Kidney (tissue), 22 donors: Measurements from ENCODE around the gene LY6G6F. TPM values are rescaled to one million over a fixed set of nuclear protein-coding genes. Genes with fewer than 3 reads are reported as not detected.

ENCODE experiments used
- DNase-seq, 5 donors: peaks; one replicate each; pipeline ENCODE4 v3.0.0-alpha.2; 2013 to 2020
- FAIRE-seq: peaks from 2 replicates; lab custom pipeline; 2012; peaks lifted over from hg19 to GRCh38; lab: Jason Lieb, UNC
- H3K27ac ChIP-seq, 2 donors: one replicate each; pipeline ENCODE4 v1.7.0; 2013; ENCODE audit warnings: low read depth in 2 of 2, low read length in 2 of 2, inconsistent platforms in 1 of 2
- H3K27me3 ChIP-seq: one replicate; pipeline ENCODE4 v1.7.1; 2013; ENCODE audit warnings: low read length, inconsistent platforms; ENCODE audit not compliant: control insufficient read depth, insufficient read depth
- H3K36me3 ChIP-seq, 3 donors: one replicate each; pipeline versions ENCODE4 v1.7.0 to v1.7.1; 2013; ENCODE audit warnings: low read length in 3 of 3, control low read depth in 1 of 3, inconsistent platforms in 1 of 3; ENCODE audit not compliant: insufficient read depth in 3 of 3, control insufficient read depth in 2 of 3
- H3K4me1 ChIP-seq, 3 donors: one replicate each; pipeline versions ENCODE4 v1.7.0 to v1.7.1; 2013; ENCODE audit warnings: low read length in 3 of 3, inconsistent platforms in 1 of 3, low read depth in 1 of 3; ENCODE audit not compliant: control insufficient read depth in 2 of 3, insufficient read depth in 2 of 3
- H3K4me3 ChIP-seq, 3 donors: one replicate each; pipeline versions ENCODE4 v1.7.0 to v1.8.1; 2013; ENCODE audit warnings: low read length in 3 of 3, control low read depth in 1 of 3, inconsistent platforms in 1 of 3
- H3K9ac ChIP-seq, 3 donors: one replicate each; pipeline versions ENCODE4 v1.7.0 to v1.7.1; 2013; ENCODE audit warnings: low read length in 3 of 3, control low read depth in 1 of 3, inconsistent platforms in 1 of 3
- H3K9me3 ChIP-seq, 3 donors: one replicate each; pipeline versions ENCODE4 v1.7.0 to v1.7.1; 2013; ENCODE audit warnings: low read length in 3 of 3, control low read depth in 1 of 3, inconsistent platforms in 1 of 3; ENCODE audit not compliant: control insufficient read depth in 2 of 3, insufficient read depth in 1 of 3
- CTCF ChIP-seq: IDR thresholded peaks from 3 replicates; pipeline ENCODE4 v1.5.1; 2012; ENCODE audit warnings: mild to moderate bottlenecking, moderate library complexity, borderline replicate concordance; ENCODE audit not compliant: insufficient read depth; ENCODE audit errors: extremely low read depth
- intact Hi-C: fragments of 100-400 bp; cut with DNase I; formaldehyde crosslinking; loops from one replicate; pipeline ENCODE4 v1.11.1; 2022
- long read RNA-seq, 10 donors: library from polyadenylated mRNA in 1 of 10; unstranded in 1 of 10; transcript quantifications; one replicate each; pipeline ENCODE4 v2.0.0 and lab custom pipeline, GENCODE V29; 2021 to 2026
- polyA plus RNA-seq: library from polyadenylated mRNA; stranded (reverse); fragments of 350-450 nt; fragmentation: Illumina TruSeq; extraction: RNeasy Lipid Tissue Mini Kit (QIAGEN cat#74804); gene quantifications from one replicate; pipeline ENCODE4 v1.2.3, GENCODE V29; 2014; ENCODE audit warnings: low read depth, low replicate concordance; ENCODE audit not compliant: insufficient read depth
- total RNA-seq: library from RNA; stranded (reverse); fragmentation: NEBNext Ultra II Directional; extraction: Animal tissue kit (Norgen Biotek cat#: 25700); gene quantifications from one replicate; pipeline ENCODE4 v1.2.1, GENCODE V29; 2021
- donor health status: control.
- donor health status: control.
- donor health status: control.
- donor health status: control.
- donor health status: control.
- donor health status: DM: yes; HTN: yes; CAD: no.
- donor health status: Normal renal cell carcinoma (clear cell type).

The LY6G6F gene
- total RNA-seq (not detected), polyA plus RNA-seq (not detected)
- long read RNA-seq, donor 1, result 0 reads
- long read RNA-seq, donor 2, result 0 reads
- long read RNA-seq, donor 3, result 0 reads
- long read RNA-seq, donor 4, result 0 reads
- long read RNA-seq, donor 5, result 0 reads
- long read RNA-seq, donor 6, result 0 reads
- long read RNA-seq, donor 7, result 0 reads
- long read RNA-seq, donor 8, result 0 reads
- long read RNA-seq, donor 9, result 0 reads
- long read RNA-seq, donor 10, result 0 reads

DNA sequence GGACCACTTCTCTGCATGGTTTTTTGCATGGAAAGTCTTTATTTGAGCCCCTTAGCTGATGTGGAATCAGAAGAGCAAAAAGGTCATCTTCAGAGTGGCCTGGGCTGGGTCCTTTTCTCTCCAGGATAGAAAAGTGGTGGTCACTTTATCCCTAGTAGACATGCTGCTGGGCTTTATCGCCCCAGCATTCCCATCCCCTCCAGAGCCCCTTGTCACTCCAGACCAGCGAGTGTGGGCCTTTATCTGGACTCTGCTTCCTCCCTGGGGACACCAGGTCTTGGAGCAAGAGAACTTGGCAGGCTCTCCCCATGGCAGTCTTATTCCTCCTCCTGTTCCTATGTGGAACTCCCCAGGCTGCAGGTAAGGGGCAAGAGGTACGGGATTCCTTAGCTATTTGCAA, at the start of gene LY6G6F:
LY6G6F (plus strand) TSS at position 268 of the 400 bp plus-strand sequence; CDS start at position 309, 41 bp downstream.
- no peak for TF ChIP-seq CTCF
- no peak within 1 kb of the TSS for H3K9ac ChIP-seq
- H3K27ac ChIP-seq, result no peak within 1 kb of the TSS
- H3K4me1 ChIP-seq, result peaks cover 0 to 5% (median 5%) of the 10 kb centered on the region in 3 donors
- H3K9me3 ChIP-seq, result no peaks in the 10 kb centered on the region
- FAIRE-seq (no peak), DNase-seq (no peak)
- intact Hi-C loops, result no loop called here
- no peaks in the 10 kb centered on the region for H3K27me3 ChIP-seq
- H3K4me3 ChIP-seq, result no peak within 1 kb of the TSS
- no peaks in the 10 kb centered on the region for H3K36me3 ChIP-seq

- Histone ChIP-seq H3K4me1 (peaks cover 0 to 43% (median 35%) of the 10 kb centered on the region in 3 donors), H3K9ac (no peak overlapping the region), H3K4me3 (peak overlapping the region in 1 of 3 donors; percentile 93), H3K27ac (no peak overlapping the region), H3K36me3 (peaks cover 0 to 7% (median 6%) of the 10 kb centered on the region in 3 donors), H3K27me3 (no peaks in the 10 kb centered on the region), H3K9me3 (no peaks in the 10 kb centered on the region)
- intact Hi-C loops, result no loop called here
- no peak for TF ChIP-seq CTCF
- no peak for DNase-seq
- FAIRE-seq, result no peak
Measured at GRCh38 chr6:31657406-31658157, 49.1 kb upstream of the LY6G6F start.

DNA sequence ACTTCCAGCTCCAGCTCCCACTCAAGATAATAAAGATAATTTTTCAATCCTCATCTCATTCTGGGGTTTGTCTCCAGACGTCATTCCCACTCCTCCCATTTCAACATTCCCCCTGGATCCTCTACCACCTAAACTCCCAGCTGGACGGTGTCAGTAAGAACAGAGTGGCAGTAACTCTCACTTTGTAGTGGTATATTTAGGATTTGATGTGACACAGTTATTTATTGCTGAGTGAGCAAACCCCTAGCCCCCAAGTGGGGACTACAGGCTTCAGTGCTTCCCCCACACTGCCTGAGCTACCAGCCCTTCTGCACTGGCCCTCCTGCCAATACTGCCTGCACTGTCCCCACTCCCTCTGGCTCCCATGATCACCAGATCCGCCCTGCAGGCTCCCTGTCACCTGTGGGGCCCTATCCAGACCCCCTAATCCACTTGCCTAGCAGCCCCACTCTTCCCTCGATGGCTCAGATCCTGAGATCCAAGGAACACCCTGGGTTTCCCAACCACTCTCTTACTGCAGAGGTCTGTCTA, 48.4 kb upstream of the LY6G6F start:
- intact Hi-C loops, result no loop called here
- no peaks in the 10 kb centered on the region for H3K9me3 ChIP-seq
- H3K4me1 ChIP-seq, result peaks cover 0 to 45% (median 36%) of the 10 kb centered on the region in 3 donors
- H3K9ac ChIP-seq, result no peak overlapping the region
- DNase-seq (no peak), FAIRE-seq (no peak)
- peaks cover 0 to 7% (median 6%) of the 10 kb centered on the region in 3 donors for H3K36me3 ChIP-seq
- no peaks in the 10 kb centered on the region for H3K27me3 ChIP-seq
- peak overlapping the region in 1 of 3 donors; percentile 93 for H3K4me3 ChIP-seq
- H3K27ac ChIP-seq, result no peak overlapping the region
- no peak for TF ChIP-seq CTCF
